NCI-H69 (cell line): ENCODE measurements around the gene ZG16.

Source experiments
- DNase-seq: peaks from one replicate; lab custom pipeline; 2025; lab: John Stamatoyannopoulos, UW

The ZG16 gene

DNA sequence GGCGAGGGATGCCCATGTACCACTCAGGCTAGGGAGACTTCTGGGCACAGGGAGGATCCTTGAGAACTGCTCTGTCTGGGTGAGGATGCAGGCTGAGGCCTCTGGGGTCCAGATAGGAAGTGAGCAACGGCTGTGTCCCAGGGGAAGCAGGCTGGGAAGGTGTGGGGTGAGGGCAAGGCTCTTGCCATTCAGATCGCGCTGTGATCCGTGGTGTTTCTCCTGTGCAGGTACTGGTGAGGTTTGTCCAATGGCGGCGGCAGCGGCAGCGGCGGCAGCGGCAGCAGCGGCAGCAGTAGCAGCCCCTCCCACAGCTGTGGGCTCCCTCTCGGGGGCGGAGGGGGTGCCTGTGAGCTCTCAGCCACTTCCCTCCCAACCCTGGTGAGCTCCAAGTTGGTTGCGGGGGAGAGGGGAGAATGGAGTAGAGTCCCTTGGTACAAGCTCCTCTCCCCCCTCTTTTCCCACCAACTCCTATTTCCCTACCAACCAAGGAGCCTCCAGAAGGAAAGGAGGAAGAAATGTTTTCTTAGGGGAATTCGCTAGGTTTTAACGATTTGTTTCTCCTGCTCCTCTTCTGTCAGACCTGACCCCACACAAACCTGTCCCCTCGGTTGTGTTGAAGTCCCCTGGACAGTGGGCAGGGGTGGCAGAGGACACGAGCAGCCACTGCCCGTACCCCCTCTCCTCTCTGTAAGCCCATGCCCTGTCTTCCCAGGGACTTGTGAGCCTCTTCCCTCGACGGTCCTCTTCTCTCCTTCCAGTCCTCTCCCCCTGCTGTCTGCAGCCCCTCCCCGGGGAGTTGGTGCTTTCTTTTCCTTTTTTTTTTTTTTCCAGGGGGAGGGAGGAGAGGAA is 32.0 kb downstream of the ZG16 start:
- peak; percentile 75 for DNase-seq

DNA sequence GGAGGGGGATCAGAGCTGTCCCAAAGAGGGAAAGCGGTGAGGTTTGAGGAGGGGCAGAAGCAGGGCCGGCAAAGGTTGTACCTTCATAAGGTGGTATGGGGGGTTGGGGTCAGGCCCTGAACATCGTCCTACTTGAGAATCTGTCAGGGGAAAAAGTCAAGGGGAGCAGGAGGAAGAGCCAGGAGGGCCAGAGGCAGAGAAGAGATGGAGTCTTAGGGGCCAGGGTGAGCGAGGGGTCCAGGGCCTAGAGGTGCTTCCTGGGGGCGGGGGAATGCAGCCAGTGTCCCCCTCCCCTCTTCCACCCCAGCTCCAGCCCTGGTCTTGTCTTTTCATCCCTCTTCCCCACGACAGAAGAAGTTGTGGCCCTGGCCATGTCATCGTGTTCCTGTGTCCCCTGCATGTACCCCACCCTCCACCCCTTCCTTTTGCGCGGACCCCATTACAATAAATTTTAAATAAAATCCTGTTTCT is 32.7 kb downstream of the ZG16 start:
- DNase-seq, result peak; percentile 58

GRCh38 chr16:29811170-29811895 is 33.3 kb downstream of the ZG16 start:
- peak; percentile 98 for DNase-seq

- DNase-seq, result peak; percentile 94
Measured at GRCh38 chr16:29811896-29812665, 34.0 kb downstream of the ZG16 start, which contains the start of gene PRRT2. PRRT2 (plus strand) TSS chr16:29812193; CDS start chr16:29813055, 862 bp downstream.

DNA sequence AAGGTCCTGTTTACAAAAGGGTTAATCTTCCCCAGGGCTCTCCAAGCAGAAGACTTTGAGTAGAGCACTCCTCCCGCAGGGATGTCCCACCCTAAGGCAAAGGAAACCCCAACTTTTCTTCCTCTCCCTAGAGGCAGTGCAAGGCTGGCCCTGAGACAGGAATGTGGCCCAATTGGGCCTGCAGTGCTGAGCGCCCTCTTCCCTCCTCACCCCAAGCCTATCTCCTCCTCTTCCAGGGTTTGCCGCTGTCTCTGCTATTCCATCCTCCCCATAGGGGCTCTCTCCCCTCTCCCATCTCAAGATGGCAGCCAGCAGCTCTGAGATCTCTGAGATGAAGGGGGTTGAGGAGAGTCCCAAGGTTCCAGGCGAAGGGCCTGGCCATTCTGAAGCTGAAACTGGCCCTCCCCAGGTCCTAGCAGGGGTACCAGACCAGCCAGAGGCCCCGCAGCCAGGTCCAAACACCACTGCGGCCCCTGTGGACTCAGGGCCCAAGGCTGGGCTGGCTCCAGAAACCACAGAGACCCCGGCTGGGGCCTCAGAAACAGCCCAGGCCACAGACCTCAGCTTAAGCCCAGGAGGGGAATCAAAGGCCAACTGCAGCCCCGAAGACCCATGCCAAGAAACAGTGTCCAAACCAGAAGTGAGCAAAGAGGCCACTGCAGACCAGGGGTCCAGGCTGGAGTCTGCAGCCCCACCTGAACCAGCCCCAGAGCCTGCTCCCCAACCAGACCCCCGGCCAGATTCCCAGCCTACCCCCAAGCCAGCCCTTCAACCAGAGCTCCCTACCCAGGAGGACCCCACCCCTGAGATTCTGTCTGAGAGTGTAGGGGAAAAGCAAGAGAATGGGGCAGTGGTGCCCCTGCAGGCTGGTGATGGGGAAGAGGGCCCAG is 34.9 kb downstream of the ZG16 start:
- no peak for DNase-seq

DNA sequence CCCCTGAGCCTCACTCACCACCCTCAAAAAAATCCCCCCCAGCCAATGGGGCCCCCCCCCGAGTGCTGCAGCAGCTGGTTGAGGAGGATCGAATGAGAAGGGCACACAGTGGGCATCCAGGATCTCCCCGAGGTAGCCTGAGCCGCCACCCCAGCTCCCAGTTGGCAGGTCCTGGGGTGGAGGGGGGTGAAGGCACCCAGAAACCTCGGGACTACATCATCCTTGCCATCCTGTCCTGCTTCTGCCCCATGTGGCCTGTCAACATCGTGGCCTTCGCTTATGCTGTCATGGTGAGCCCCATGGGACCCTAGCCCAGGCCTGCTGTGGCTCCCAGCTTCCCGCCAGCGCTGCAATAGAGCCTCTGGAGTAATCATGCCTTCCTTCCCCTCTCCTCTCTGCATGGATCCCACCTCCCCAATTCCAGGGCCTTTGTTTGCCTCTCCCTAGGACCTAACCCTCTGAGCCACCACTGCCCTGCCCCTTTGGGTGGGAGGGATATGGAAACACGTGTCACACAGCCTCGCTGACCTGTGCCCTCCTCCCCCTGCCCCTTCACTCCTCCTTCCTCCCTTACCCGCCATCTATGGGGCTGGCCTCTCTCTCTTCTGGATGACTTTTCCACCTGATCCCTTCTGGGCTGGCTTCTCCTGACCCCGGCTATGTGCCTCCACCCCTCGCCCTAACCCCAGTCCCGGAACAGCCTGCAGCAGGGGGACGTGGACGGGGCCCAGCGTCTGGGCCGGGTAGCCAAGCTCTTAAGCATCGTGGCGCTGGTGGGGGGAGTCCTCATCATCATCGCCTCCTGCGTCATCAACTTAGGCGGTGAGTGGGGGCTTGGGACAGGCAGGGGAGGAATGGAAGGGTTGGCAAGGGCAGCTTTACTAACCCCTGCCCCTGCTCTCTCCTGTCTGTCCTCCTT is 35.8 kb downstream of the ZG16 start:
- peak; percentile 27 for DNase-seq

DNA sequence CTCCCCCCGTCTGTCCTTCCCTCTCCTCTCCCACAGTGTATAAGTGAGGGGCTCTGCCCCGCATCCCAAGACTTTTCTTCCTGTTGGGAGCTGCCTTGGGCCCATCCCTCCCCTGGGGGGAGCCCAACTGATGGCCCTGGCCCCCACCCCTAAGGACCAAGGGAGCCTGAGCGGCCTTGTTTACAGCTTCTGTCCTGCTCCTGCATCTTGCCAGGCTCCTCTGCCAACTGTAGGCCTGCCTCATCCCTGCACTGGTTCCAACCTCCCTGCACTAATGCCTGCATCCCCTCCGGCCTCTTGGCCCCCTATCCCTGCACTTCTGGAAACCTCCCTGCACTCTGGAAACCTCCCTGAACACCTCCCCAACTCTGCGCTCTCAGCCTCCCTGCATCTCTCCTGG is 36.5 kb downstream of the ZG16 start:
- DNase-seq, result no peak

- DNase-seq, result peak; percentile 89
Measured at GRCh38 chr16:29815032-29815721, 37.1 kb downstream of the ZG16 start.

DNA sequence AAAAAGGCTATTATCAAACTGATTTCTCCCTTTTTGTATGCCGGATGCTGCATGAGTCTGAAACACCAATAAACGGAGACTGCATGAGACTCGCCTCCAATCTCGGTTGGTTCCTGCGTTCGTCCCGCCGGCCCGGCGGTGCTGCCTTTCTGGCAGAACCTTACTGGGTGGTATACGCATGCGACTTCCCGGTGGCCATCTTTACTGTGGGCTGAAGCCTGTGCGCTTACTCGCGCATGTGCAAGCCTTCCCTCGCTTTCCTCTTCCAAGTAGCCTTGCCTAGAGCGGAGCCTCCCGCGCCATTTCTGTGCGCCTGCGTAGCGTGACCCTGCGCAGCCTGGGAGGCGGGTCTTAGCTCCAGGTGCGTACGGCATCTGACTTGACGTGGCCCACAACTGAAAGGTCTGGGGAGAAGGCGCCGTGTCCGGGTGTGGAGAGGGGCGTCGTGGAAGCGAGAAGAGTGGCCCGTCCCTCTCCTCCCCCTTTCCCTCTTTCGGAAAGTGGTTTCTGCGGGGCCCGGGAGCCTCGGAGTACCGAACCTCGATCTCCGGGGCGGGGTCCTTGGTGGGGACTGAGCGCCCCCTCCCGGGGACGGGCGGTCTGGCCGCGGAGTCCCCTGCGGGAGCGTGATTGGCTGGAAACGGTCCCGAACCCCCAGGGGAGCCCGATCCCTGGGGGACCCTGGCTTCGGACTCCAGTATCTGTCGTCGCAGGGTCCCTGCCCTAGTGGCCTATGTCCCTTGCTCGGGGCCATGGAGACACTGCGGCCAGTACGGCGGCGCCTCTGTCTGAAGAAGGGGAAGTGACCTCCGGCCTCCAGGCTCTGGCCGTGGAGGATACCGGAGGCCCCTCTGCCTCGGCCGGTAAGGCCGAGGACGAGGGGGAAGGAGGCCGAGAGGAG is 38.0 kb downstream of the ZG16 start, which contains the start of gene PAGR1:
PAGR1 (plus strand) TSS at position 360 of the 901 bp plus-strand sequence; CDS start at position 734, 374 bp downstream.
- peak; percentile 100 for DNase-seq

- DNase-seq, result peak; percentile 86
Measured at GRCh38 chr16:29816694-29817441, 38.8 kb downstream of the ZG16 start.

DNA sequence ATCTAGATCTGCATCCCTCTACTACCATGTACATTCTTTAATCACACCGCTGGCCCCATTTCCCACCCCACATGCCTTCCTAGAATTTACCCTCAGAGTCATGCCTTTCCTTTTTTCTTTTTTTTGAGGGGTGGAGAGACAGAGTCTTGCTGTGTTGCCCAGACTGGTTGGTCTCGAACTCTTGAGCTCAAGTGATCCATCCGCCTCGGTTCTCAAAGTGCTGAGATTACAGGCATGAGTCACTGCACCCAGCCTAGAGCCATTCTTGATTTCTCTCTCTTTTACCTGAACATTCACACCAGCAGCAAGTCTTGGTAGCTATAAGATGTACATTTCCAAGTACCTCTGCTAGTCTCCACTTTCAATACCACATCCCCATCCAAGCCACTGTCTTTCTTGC is 40.0 kb downstream of the ZG16 start:
- no peak for DNase-seq

- no peak for DNase-seq
Measured at GRCh38 chr16:29819506-29819905, 41.5 kb downstream of the ZG16 start.

DNA sequence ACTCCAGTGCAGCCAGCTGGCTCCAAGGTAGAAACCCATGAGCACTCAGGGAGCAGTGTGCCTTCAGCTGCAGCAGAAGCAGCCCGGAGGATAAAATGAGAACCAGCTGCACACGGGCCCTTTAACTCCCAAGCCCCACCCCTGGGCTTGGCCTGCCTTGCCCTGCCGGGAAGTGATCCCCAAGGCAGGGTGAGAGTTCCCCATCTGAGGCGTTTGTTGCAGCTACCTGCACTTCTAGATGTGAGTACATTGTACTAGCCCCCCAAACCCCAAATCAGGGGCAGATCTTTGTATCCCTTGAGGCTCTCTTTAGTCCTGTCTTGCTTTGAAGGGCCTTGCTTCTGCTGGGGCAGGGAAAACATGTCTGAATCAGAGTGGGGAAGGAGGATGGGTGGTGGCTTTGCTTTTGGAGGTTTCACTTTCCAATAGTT is 42.2 kb downstream of the ZG16 start, which contains the start of gene MVP:
MVP (plus strand) TSS at position 192 of the 431 bp plus-strand sequence. CDS start 10,088 bp downstream, outside the sequence.
- peak; percentile 55 for DNase-seq

DNA sequence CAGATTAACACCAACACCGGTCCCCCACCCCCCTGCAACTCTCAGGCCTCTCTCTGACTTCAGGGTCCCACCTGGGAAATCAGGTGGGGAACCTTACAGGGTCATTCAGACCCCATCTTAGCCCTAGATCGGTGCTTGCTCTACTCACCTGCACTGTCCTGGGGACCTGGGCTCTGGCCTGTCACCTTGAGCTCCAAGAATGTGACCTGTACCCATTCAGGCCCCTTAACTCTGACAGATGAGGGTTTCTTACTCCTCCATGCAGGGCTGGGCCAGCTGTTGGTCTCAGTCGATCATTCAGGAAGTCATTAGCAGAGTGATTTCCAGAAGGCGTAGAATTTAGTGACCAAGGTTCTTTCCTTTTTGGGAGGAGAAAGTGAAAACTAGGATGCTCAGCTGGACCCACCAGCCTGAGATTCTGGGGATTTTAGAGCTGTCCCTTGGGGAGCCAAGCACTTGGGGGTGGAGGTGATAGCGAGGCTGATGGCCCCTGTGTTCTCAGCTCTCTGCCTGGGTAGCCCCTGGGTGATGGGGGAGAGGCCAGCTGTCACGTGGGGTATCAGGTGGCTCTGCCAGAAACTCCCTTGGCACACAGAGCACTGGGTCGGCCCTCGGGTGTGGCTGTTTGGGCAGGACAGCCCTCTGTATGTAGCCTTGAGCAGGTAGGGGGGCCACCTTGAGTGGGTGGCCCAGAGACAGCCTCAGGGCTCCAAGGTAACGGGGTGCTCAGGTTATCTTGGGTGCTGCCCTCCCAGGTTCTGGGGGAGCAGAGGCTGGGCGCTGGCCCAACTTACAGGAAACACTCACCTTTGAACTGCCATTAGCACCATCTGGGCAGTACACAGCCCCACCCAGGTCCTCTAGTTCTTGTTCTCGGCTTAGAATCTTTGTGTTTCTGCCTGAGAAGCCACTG is 42.9 kb downstream of the ZG16 start:
- peak; percentile 54 for DNase-seq

DNA sequence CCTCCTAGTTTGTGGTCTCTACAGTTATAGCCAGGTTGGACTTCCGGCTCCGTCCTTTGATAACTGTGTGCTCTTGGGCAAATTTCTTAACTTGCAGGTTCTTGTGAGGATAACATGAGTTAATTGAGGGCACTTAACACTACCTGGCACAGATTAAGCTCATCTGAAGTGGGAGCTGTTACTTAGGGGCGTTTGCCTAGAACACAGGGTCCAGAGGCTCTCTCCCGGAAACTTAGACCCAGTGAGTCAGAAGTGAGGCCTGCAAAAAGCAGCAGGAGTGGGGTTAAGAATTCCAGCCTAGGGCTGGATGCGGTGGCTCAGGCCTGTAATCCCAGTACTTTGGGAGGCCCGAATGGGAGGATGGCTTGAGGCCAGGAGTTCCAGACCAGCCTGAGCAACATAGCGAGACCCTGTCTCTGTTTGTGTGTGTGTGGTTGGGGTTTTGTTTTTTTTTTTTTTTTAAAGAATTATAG is 43.6 kb downstream of the ZG16 start:
- no peak for DNase-seq

GRCh38 chr16:29824589-29825144 is 46.6 kb downstream of the ZG16 start:
- DNase-seq, result no peak
